ENCODE results near the gene ZNF407.

ZNF407 gene

DNA sequence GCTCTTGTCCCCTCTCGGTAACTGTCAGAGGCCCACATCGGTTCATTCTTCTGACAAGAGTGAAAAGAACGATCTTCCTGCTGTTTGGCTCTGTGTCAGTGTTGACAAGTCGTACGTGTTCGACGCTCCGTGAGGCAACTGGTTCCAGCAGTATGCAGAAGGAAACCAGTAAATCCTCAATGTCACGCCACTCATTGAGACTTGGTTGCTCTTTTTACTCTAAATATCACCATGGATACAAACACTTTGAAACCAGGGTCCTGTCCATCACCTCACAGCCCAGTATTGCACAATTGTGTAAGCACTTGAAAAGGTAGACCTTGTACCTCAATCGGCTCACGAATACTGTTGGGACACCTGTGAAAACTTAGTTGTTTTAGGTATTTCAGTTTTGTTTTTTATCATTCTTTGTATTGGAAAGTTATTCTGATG is 136.4 kb downstream of the ZNF407 start:
- DNase-seq: no peak

DNA sequence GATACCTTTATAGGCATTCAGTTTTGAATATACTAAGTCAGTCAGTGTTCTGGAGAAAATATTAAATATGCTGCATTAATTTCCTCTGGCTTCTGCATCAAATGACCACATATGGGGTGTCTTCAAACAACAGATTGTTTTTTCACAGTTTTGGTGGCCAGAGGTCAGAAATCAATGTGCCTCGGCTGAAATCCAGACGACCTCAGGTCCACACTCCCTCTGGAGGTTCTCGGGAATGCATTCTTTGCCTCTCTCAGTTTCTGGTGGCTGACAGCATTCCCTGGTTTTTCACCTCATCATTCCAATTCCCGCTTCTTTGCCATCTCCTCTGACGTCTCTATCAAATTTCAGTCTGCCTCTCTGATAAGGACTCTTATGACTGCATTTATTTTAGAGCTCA is 142.3 kb downstream of the ZNF407 start:
- no peak for DNase-seq

DNA sequence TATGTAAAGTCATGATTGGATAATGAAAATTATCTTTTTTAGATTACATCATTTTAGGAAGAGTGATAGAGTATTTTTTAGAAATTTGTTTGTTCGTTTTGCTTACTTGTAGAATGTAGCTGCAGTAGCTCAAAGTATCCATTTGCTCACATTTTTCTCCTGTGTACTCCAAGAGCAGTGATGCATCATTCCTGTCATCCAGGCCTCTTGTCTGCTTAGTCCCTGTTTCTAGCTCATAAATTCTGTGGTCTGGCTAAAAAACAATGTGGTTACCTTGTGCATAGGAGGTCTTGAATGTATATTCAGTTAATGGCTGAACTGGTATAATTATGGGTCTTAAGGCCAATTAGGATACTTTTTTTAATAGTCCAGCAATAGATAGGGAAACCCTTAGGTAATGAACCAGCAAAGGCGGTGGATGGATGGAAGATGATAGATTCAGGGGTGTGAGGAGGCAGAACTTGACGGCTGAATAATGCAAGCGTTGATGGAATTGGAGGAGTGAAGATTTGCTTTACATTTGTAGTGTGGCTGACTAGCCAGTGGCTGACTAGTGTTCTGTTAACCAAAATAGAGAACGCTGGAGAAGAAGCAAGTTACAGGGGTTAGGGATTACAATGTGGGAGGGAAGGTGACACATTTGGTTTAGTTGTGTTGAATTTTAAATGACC is 145.0 kb downstream of the ZNF407 start:
- DNase-seq: no peak

DNA sequence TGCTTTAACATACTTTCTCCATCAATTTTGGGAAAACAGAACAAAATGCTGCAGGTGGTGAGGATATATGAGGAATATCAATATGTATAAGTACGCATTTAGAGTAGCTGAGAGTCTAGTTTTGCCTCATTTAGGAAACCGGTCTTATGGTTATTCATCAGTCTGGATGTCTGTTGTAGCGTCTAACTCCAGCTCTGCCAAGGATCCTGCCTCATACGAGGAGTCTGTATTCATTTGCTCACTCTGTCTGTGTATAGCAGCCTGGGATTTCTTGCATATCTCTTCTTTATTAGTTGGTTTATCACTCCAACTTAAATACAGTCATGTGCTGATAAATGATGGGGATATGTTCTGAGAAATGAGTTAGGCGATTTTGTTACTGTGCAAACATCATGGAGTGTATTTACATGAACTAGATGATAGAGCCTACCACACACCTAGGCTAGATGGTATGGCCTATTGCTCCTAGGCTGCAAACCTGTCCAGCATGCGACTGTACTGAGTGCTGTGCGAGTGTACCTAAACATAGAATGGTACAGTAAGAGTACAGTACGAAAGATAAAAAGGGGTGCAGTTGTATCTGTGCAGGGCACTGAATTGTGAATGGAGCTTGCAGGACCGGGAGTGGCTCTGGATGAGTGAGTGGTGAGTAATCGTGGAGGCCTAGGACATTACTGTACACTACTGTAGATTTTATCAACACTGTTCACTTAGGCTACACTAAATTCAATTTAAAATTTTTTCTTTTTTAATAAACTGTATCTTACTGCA is 148.1 kb downstream of the ZNF407 start:
- DNase-seq: no peak

DNA sequence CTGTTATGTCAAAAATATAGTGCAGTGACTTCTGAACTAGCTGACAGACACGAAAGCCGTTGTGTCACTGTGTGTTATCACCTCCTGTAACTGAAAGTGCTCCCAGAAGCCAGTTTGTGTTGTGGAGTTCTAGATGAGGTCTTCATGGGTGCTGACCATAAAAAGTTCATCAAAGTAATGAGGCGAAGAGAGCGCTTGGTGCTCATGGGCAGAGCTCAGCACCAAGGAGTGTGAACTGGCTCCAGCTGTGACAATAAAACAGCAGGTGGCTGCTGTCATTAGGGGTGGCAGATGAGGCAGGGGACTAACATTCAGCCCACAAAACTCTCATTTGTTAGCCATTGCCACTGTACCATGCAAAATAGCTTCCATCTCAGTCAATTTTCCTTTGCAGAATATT is 151.1 kb downstream of the ZNF407 start:
- DNase-seq: no peak

DNA sequence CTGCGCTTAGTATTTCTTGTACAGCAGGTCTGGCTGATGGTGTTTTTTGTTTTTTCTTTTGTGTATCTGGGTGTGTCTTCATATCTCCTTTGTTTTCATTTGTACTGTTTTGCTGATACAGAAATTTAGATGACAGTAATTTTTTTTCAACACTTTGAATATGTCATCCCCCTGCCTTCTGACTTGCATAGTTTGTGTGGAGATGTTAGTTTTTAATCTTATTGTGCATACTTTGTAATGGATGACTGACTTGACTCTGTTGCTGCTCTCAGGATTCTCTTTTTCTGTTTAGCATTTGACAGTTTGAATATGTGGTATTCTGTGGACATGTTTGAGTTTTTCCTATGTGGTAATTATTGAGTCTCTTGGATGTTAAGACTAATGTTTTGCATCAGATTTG is 161.3 kb downstream of the ZNF407 start:
- no peak for DNase-seq

DNA sequence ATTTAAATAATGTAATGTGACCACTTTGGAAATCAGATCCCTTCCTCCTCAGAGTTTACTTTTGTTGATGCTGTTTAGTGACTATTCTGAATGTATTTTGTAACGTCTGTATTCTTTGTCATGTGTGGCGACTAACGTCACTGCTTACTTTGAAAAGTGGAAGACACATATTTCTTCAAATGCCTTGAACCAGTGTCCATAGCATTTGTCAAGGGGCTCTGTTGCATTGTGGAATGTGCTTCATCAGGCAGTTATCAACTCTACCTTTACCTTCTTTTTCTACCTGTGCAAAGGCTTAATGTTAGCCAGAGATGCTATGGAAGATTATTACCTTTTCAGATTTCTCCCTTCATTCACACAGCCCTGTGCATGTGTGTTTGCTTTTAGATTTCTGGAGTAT is 162.4 kb downstream of the ZNF407 start:
- no peak for DNase-seq

DNA sequence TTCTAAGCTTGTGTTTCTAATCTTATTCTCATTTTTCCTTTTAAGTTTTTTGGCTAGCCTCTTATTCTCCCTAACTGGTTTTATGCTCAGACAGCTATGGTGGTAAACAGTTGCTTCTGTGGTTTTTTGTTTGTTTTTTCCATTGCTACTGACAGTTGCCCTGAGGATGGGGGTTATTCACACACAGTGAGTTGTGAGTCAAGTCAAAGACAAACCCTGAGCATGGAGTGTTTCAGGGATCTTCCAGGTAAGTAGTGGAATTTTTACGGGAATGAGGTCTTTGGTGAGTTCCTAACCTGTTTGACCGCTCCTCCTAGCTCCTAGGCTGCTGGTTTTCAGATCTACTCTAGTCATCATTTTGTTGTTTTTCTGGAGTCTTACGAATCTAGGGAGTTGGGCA is 162.8 kb downstream of the ZNF407 start:
- no peak for DNase-seq

DNA sequence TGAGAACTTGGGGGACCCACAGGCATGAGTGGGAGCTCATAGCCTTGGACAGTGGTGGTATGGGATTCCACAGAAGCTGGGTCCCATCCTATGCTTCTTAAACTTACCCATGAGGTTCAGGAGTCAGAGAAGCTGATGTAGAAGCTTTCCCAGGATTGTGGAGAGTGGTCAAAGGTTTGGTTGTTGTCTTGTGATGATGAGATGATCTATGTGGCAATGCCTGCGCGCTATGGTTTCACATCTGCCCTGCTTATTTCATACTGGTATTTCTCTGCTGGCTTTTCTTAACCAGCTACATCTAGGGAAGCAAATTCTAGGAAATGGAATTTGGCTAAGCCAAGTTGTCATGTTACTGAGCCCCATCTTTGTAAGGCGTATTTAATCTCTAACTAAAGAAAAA is 168.6 kb downstream of the ZNF407 start:
- no peak for DNase-seq

DNA sequence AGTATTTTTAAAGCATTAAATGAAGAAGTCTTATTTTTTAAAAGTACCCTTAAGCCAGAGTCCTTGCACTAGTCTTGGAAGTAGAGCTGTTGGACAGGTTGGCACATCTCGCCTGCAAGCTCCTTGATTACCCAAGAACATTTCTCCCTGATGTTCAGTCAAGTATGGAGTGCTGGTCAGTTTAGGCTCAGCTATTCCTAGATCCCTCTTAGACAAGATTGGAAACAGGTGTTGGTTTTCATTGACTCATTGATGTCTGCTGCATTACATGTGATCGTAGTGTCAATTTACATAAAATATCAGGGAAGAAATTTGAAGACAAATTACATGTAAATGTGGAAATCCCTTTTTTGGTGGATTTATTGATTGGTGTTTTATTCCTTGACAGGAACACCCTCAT is 170.4 kb downstream of the ZNF407 start:
- no peak for DNase-seq

DNA sequence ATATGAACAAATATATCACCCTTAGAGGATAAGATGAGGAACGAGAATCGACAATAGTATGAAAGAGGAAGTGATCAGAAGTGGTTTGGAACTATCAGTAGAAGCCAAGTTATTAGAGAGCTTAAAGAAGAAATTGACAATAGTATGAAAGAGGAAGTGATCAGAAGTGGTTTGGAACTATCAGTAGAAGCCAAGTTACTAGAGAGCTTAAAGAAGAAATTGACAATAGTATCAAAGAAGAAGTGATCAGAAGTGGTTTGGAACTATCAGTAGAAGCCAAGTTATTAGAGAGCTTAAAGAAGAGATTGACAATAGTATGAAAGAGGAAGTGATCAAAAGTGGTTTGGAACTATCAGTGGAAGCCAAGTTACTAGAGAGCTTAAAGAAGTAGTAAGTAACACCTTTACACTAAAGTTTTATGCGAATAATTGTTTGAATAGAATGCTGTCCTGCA is 175.5 kb downstream of the ZNF407 start:
- DNase-seq: no peak

DNA sequence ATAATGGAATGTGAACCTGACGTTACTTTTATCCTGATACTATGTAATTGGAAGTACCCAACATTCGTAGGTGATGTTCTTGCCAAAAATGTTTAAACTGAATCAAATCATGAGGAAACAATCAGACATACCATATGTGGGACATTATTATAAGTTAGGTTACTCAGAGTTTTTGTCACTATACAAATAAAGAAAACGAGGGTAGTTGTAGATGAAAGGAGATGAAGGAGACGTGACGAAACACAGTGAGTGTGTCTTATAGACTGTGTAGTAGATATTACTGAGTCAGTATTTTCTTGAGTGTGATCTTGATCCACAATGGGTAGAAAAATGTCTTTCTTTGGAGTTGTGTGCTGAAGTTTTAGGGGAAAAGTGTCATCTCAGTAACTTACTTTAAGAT is 176.8 kb downstream of the ZNF407 start:
- no peak for DNase-seq

DNA sequence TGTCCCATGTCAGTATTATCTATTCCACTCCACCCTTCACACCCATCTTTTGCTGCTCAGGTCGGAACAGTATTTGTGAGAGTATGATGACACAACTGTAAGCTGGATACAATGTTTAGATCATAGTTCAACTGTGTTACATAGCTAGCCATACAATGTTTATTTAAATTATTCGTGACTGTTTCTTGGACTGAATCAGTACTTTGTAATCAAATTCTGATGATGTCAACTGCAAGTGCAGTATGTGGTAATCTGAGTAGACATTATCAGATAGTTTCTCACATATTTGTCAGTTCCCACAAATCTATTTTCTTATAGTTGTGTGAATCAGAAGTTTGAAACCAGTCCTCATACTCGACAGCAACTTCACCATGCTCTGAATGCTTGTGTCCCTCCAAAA is 177.6 kb downstream of the ZNF407 start:
- no peak for DNase-seq

DNA sequence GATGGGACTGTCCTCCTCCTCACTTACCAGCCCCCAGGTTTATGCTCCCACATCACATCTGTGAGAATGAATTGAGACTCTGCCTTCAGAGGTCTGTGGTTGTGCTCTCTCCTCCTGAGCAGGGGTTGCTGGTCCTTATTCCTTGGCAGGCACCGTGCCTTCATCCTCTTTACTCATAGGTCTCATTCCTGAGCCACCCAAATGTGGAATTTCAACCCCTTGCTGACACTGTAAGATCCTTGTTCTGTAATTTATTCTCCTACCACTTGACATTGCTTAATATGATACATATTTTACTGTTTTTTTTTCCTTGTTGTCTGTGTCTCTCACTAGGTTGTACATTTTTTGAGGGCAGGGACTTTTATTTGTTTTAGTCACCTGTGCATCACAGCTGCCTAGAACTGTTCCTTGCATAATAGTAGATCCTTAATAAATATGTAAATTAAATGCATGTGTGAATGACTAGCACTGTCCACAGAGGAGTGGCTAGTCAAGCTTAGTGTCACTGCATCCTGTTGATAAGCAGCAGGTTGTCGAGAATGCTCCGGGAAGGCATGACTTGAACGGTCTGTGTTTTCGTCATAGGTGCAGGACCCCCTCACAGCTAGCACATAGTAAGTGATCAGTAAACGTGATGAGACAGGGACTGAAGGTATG is 180.6 kb downstream of the ZNF407 start:
- DNase-seq: no peak

DNA sequence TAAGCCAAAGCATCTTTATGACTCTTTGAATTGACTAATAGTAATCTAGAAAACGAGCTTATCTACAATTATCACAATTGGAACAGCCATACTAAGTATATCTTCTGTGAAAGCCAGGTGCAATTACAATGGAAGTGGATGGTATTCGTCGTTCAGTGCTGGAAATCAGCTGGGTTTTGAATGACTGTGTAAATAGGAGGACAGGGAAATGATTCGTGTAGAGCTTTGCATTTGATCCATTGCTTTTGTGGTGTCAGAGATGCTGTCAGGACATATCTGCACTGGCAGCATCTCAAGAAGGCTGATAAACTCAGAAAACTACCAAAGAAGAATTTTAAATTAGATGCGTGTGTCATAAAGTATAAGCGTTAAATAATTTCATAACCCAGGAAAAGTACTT is 187.1 kb downstream of the ZNF407 start:
- DNase-seq: no peak

DNA sequence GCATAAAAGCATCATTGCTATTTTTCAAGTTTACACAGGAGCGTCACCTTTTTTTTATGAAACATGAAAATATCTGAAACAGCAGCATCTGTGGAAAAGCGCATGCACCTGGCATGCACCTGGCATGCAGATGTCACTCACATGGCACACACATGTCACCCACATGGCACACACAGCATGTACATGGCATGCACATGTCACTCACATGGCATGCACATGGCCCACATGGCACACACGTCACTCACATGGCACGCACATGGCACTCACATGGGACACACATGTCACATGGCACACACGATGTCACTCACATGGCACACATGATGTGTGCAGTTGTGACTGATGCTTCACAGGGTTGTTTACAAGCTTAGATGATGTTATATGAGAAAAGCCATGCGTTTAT is 188.0 kb downstream of the ZNF407 start:
- DNase-seq: no peak

DNA sequence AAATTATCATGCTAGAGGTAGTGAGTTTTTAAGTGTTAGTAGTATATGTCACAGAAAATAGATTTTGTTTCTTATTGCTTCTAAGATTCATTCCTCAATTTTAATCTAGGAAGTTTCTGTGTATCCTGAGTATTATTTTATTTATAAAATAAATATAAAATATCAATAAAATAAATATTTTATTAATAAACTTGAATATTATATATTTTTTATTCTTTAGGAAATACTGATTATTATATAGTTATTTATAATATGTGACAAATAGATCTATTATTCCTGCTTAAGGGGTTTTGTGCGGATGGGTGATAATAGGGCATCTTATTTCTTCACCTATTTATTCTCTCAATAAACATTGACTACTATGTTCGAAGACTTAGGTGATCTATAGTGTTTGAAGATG is 191.0 kb downstream of the ZNF407 start:
- no peak for DNase-seq

DNA sequence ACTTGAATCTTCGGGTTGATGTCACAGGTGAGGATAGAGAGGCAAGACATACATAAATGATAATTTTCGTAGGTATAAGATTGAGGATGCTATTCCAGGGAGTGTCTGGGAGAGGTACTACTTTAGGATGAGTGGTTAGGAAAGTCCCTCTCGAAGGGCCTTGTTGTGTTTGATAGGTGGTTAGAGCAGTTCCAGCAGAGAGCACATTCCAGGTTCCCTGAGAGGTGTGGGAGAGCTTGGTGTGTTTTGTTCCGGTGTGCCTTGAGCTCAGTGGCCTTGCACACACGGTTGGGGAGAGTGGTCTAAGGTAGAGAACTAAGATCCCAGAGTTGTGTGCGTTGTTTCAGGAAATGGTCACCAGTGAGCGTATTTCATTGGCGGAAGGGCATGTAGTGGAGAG is 191.4 kb downstream of the ZNF407 start:
- no peak for DNase-seq

DNA sequence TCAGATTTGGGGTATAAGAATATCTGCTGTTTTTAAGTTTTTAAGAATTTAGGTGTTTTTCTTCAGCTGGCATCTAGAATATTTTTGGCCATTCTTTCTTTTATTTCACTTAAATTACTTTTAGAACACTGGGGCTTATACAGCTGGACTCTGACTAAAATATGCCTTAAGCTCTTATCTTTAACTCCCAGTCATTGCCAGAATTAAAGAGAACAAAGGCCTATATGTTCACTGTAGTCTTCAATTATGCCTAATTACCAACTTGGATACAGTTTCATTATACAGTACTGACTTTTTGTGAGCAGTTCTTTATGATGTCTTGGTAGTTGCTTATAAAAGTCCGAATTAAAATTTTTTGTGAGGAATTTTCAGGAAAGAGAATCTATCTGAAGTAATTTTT is 192.8 kb downstream of the ZNF407 start:
- DNase-seq: no peak

DNA sequence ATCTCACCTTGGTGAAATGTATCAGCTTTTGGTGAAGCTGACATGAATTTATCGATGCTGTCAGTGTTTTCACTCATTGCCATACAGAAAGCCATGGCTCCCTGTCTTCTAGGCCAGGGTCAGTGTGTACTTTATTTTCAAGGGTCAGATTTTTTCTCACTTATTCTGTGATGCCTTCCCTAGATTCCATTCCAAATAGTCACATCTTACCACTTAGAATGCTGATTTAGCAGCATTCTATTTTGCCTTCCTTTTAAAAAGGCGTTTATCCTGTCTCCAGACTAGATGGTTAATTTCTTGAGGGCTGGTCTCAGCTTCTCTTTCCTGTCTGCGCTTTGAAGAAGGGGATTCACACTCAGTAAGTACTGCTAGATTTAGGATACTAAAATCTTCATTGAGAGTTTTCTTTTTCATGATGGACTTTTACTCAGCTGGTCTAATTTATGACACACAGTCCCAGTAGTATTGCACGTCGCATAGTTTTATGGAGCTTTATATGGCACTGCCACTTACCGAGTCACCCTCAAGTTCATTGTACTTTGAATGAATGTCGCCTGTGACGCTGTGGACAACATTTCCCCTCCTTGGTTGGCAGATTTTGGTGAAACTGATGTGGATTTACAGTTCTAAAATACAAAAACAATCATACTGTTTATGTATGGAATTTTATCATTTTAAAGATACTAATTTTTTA is 194.0 kb downstream of the ZNF407 start:
- no peak for DNase-seq

DNA sequence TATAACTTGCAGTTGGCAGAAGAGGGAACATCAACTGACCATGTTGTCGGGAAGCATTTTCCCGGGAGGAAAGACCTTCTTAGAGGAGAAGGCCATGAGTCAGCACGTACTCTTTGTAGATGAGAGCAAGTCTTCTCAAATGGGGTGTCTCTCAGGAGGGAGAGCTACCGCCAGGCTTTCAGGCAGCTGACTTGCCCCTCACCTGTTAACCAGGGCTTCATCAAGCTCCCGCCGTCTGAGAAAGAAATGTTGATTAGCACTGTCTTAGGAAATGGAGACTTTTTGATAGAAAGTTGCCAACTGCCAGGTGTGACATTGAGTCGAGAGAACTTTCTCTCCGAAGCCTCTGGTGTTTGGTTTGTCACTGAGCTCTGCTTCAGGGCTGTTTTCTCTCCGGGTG is 196.1 kb downstream of the ZNF407 start:
- DNase-seq: no peak

DNA sequence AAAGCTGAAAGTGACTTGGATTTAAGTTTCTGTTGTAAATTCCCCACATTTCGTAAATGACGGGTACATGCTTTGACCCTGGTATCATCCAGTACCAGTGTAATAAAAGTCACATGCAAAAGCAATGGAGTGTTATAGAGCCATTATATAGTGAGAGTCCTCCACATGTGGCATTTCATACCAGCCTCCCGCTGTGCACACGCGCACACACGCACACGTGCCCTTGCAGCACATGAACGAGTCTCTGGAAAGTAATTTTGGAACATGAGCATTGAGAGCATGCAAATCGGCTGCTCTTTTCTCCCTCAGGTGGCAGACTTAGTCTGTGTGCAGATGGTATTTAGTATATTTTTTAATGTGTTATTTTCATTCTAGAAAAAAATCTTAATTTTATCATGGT is 198.1 kb downstream of the ZNF407 start:
- no peak for DNase-seq

DNA sequence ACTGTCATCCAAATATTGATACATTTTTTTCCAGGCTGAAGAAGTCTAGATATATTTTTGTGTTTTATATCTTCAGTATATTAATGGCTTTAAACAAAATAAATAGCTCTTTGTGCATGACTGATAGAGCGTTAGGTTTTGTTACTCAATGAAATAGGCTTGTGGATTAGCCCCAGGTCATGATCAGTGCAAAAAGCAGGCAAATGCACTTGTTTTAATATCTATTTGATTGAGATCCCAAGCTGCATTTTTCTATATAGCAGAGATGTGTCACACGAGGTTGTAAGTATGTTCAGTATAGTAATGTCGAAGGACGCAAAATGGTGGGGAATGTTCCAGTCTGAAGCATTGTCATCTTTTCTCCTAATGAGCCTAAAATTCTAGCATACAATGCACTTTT is 198.5 kb downstream of the ZNF407 start:
- DNase-seq: no peak
